Endothelial cell of umbilical vein (primary cell): ENCODE data around the gene NQO2.

Experiments
- EZH2 ChIP-seq: IDR thresholded peaks from 2 replicates; pipeline ENCODE4 v1.6.1; 2012; ENCODE audit warnings: borderline replicate concordance, low read depth, mild to moderate bottlenecking, moderate library complexity, low read length, inconsistent platforms; ENCODE audit not compliant: severe bottlenecking
- JUN ChIP-seq: IDR thresholded peaks from 2 replicates; pipeline ENCODE4 v1.6.1; 2011; ENCODE audit warnings: borderline replicate concordance, low read depth; ENCODE audit not compliant: insufficient read length, insufficient read depth
- MYC ChIP-seq: IDR thresholded peaks from one replicate; pipeline ENCODE4 v1.6.1; 2011; ENCODE audit warnings: mild to moderate bottlenecking, low read depth, low read length
- POLR2A ChIP-seq: IDR thresholded peaks from 2 replicates; pipeline ENCODE4 v1.6.1; 2012; ENCODE audit warnings: low read depth, mild to moderate bottlenecking, control low read depth, low read length
- POLR2AphosphoS5 ChIP-seq: IDR thresholded peaks from 2 replicates; pipeline ENCODE4 v1.6.1; 2012; ENCODE audit warnings: low read depth, mild to moderate bottlenecking, control low read depth, low read length, moderate library complexity; ENCODE audit not compliant: insufficient read depth
- TF ChIP-seq, protein P1 (sequence below), 2 donors: IDR thresholded peaks; 1 replicate in 1 of 2; 2 replicates in 1 of 2; pipeline ENCODE4 v1.5.1; 2011; ENCODE audit warnings: low read length in 2 of 2, mild to moderate bottlenecking in 2 of 2, moderate library complexity in 2 of 2, control low read depth in 1 of 2, inconsistent platforms in 1 of 2, low read depth in 1 of 2; ENCODE audit not compliant: insufficient read depth in 1 of 2; ENCODE audit errors: extremely low read depth in 1 of 2

DNA sequence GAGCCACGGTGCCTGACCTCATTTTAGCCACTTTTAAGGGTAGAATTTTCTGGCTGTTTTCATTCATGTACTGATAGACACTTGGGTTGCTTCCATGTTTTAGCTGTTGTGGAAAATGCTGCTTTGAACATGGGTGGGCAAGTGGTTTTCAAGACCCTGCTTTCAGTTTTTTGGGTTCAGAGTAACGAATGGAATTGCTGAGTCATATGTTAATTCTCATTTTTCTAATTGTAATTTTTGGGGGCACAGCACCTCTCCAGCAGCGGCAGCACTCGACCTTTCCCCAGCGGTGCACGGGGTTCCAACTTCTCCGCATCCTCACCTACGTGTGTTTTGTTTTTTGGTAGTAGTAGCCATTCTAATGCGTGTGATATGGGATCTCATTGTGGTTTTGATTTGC is 5.4 kb downstream of the NQO2 start:
- TF ChIP-seq, protein P1, sequence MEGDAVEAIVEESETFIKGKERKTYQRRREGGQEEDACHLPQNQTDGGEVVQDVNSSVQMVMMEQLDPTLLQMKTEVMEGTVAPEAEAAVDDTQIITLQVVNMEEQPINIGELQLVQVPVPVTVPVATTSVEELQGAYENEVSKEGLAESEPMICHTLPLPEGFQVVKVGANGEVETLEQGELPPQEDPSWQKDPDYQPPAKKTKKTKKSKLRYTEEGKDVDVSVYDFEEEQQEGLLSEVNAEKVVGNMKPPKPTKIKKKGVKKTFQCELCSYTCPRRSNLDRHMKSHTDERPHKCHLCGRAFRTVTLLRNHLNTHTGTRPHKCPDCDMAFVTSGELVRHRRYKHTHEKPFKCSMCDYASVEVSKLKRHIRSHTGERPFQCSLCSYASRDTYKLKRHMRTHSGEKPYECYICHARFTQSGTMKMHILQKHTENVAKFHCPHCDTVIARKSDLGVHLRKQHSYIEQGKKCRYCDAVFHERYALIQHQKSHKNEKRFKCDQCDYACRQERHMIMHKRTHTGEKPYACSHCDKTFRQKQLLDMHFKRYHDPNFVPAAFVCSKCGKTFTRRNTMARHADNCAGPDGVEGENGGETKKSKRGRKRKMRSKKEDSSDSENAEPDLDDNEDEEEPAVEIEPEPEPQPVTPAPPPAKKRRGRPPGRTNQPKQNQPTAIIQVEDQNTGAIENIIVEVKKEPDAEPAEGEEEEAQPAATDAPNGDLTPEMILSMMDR (IDR thresholded peaks at IDR 0.05; ENCODE audit: extremely low read depth in 1 of 2, insufficient read depth in 1 of 2, low read depth in 1 of 2, low read length in 2 of 2): no peak
- TF ChIP-seq POLR2A (no peak), POLR2AphosphoS5 (no peak), JUN (no peak), EZH2 (no peak), MYC (no peak)
